ENCODE data around the gene AGO3.
"Not testable (repeated sequence)": the region's sequence is repeated elsewhere in the genome, so short reads cannot be mapped to it uniquely, and the experiment has no call there.

The AGO3 gene

GRCh38 chr1:36014722-36015220 is 83.9 kb downstream of the AGO3 start:
- no peak for DNase-seq

GRCh38 chr1:36016686-36017085 is 85.8 kb downstream of the AGO3 start:
- no peak for DNase-seq

GRCh38 chr1:36023098-36023769 is 92.3 kb downstream of the AGO3 start:
- DNase-seq: no peak

- DNase-seq: not testable (repeated sequence)
Measured at GRCh38 chr1:36024024-36024423, 93.1 kb downstream of the AGO3 start.

GRCh38 chr1:36024847-36025246 is 93.9 kb downstream of the AGO3 start:
- no peak for DNase-seq

- DNase-seq: no peak
Measured at GRCh38 chr1:36027766-36028165, 96.9 kb downstream of the AGO3 start.

GRCh38 chr1:36031441-36031840 is 100.5 kb downstream of the AGO3 start:
- DNase-seq: no peak

GRCh38 chr1:36034692-36035091 is 103.8 kb downstream of the AGO3 start:
- no peak for DNase-seq

- no peak for DNase-seq
Measured at GRCh38 chr1:36035154-36035553, 104.2 kb downstream of the AGO3 start.

- DNase-seq: no peak
Measured at GRCh38 chr1:36040238-36040637, 109.3 kb downstream of the AGO3 start.

GRCh38 chr1:36051821-36052220 is 120.9 kb downstream of the AGO3 start:
- DNase-seq: no peak

- no peak for DNase-seq
Measured at GRCh38 chr1:36053978-36054377, 123.1 kb downstream of the AGO3 start.

GRCh38 chr1:36055706-36056105 is 124.8 kb downstream of the AGO3 start:
- DNase-seq: no peak

- no peak for DNase-seq
Measured at GRCh38 chr1:36062315-36062714, 131.4 kb downstream of the AGO3 start.

- no peak for DNase-seq
Measured at GRCh38 chr1:36067871-36068270, 137.0 kb downstream of the AGO3 start.

- no peak for DNase-seq
Measured at GRCh38 chr1:36068866-36069265, 138.0 kb downstream of the AGO3 start.

GRCh38 chr1:36070349-36070748 is 139.4 kb downstream of the AGO3 start:
- no peak for DNase-seq

- DNase-seq: no peak
Measured at GRCh38 chr1:36076979-36077573, 146.2 kb downstream of the AGO3 start.

- no peak for DNase-seq
Measured at GRCh38 chr1:36080236-36080635, 149.3 kb downstream of the AGO3 start.

- no peak for DNase-seq
Measured at GRCh38 chr1:36080801-36081200, 149.9 kb downstream of the AGO3 start.

- DNase-seq: no peak
Measured at GRCh38 chr1:36081926-36082485, 151.1 kb downstream of the AGO3 start.

- no peak for DNase-seq
Measured at GRCh38 chr1:36083219-36083618, 152.3 kb downstream of the AGO3 start.

GRCh38 chr1:36083635-36084496 is 153.0 kb downstream of the AGO3 start, which contains the start of gene TEKT2:
Gene TEKT2 (plus strand): TSS chr1:36084094. CDS start chr1:36084922, 828 bp downstream.
- no peak for DNase-seq
